Activated CD4-positive, alpha-beta T cell treated with anti-CD3 and anti-CD28 coated beads for 36 hours (primary cell): Measurements from ENCODE around the gene CLEC4G. TPM values are rescaled to one million over a fixed set of nuclear protein-coding genes. Genes with fewer than 3 reads are reported as not detected.
"Not testable (repeated sequence)": the region's sequence is repeated elsewhere in the genome, so short reads cannot be mapped to it uniquely, and the experiment has no call there.

Experiments
- ATAC-seq: fragments of 200-7000 bp; cut with Tn5 transposase; one replicate; pipeline ENCODE4 v1.10.0; 2021; ENCODE audit warnings: mild to moderate bottlenecking, moderate library complexity
- CTCF ChIA-PET: fragments of 350-600 bp; sonication (Branson Sonifier 250); formaldehyde crosslinking; loops from one replicate; lab custom pipeline; 2021; ENCODE audit warnings: antibody characterized with exemption; lab: Charles Lee
- POLR2A ChIA-PET: fragments of 350-600 bp; sonication (Branson Sonifier 250); formaldehyde crosslinking; loops from one replicate; lab custom pipeline; 2021; ENCODE audit warnings: antibody characterized with exemption, inconsistent platforms; lab: Charles Lee
- DNase-seq: peaks from one replicate; pipeline ENCODE4 v3.0.0-alpha.2; 2020
- H3K27ac Mint-ChIP-seq: one replicate; pipeline ENCODE4 v1.8.0; 2021; ENCODE audit warnings: mixed read lengths
- H3K27me3 Mint-ChIP-seq: one replicate; pipeline ENCODE4 v1.8.0; 2021; ENCODE audit warnings: mixed read lengths
- H3K36me3 Mint-ChIP-seq: one replicate; pipeline ENCODE4 v1.8.0; 2021; ENCODE audit warnings: low read depth, mixed read lengths
- H3K4me1 Mint-ChIP-seq: one replicate; pipeline ENCODE4 v1.8.0; 2021; ENCODE audit warnings: mixed read lengths
- H3K4me3 Mint-ChIP-seq: one replicate; pipeline ENCODE4 v1.8.0; 2021; ENCODE audit warnings: mild to moderate bottlenecking, moderate library complexity, mixed read lengths
- H3K9me3 Mint-ChIP-seq: one replicate; pipeline ENCODE4 v1.8.0; 2021; ENCODE audit warnings: low read depth, mixed read lengths
- intact Hi-C, 2 experiments: fragments of 100-400 bp; cut with DNase I in 1 of 2; cut with micrococcal nuclease in 1 of 2; formaldehyde crosslinking; loops; one replicate each; pipeline versions ENCODE4 v1.14.2 to v1.15.1; 2022 to 2024; cut with DNase I, micrococcal nuclease
- total RNA-seq, 2 experiments: library from RNA; stranded (reverse); gene quantifications; one replicate each; pipeline ENCODE4 v1.2.3, GENCODE V29; 2021

The CLEC4G gene
- total RNA-seq, 2 experiments from 2014 or later: not detected

DNA sequence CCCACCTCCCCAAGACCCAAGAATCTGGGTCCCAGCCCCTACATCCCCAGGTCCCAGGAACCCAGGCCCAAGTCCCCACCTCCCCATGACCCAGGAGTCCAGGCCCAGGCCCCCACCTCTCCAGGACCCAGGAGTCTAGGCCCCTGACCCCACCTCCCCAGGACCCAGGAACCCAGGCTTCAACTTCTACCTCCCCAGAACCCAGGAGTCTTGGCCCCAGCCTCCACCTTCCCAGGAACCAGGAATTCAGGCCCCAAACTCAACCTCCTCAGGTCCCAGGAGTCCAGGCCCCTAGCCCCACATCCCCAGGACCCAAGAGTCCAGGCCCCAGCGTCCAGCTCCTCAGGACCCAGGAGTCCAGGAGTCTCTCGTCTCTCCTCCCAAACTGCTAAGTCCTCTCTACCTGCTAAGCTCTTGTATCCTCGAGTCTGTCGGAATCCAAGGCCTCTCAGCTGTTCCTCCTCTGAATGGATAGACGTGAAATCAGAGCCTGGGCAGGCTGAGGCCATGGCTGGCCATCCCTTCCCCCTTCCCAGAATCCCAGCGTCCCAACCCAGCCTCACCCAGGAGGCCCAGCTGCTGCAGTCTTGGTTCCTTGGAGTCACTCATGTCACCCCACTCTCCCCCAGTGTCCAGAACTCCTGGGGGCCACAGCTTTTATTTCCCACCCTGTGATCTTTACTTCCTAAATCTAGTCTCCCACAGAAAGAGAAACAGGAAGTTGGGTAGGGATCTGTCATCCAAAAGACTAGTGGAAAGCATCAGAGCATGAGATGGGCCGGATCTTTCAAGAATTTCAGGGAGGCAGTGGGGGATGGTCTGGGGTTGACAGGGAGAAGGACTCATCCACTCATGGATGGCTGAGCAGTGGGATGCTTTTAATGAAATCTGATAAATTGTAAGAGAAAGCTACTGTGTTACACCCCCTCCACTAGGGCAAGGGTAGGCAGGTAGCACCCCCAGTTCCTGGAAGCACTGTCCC lies 15.3 kb upstream of the CLEC4G start, which contains the start of gene CD209:
CD209 (minus strand) TSS at position 632 of the 982 bp plus-strand sequence; CDS start at position 609, 23 bp downstream.
- Mint-ChIP-seq H3K27ac (no peak within 1 kb of the TSS), H3K27me3 (peaks cover 39% of the 10 kb centered on the region), H3K4me3 (no peak within 1 kb of the TSS), H3K4me1 (peaks cover 17% of the 10 kb centered on the region), H3K9me3 (peaks cover 16% of the 10 kb centered on the region), H3K36me3 (peaks cover 5% of the 10 kb centered on the region)
- ChIA-PET POLR2A (interaction anchor here (0.6 kb wide), 2 partner anchors 51 to 703 kb away, joined by 3 to 5 read pairs; no protein-coding TSS in a partner anchor), CTCF (interaction anchor here (0.9 to 1.5 kb wide), 3 partner anchors 8 to 66 kb away, joined by 3 to 6 read pairs (median 3); partner anchors contain the start of gene TRAPPC5)
- intact Hi-C loops: no loop called here
- ATAC-seq: no peak
- DNase-seq: no peak

DNA sequence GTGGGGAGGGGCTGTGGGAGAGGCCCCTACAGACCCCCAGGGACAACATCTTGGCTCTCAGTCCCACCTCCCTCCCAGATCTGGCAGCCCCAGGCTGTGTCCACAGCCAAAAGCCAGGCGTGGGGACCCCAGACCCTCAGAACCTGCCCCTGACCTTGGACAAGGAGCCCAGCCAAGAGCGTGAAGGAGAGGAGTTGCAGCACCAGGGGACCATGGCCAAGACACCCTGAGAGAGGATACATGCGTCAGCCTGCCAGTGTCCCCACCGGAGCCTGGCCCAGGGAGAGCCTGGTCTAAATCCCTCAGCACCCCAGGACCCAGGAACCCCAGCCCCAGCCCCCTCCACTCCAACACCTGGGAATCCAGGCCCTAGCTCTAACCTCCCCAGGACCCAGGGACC lies 14.4 kb upstream of the CLEC4G start:
- intact Hi-C loops, H3K27ac Mint-ChIP-seq, DNase-seq, POLR2A ChIA-PET, ATAC-seq, H3K4me3 Mint-ChIP-seq, H3K36me3 Mint-ChIP-seq, CTCF ChIA-PET: not testable (repeated sequence)
- H3K9me3 Mint-ChIP-seq: peaks cover 14% of the 10 kb centered on the region
- H3K27me3 Mint-ChIP-seq: peaks cover 43% of the 10 kb centered on the region
- peaks cover 13% of the 10 kb centered on the region for H3K4me1 Mint-ChIP-seq

- intact Hi-C loops: no loop called here
- ATAC-seq (no peak), DNase-seq (no peak)
- CTCF ChIA-PET: interaction anchor here (0.6 to 0.7 kb wide), 3 partner anchors 97 to 728 kb away, joined by 3 read pairs; no protein-coding TSS in a partner anchor
- Mint-ChIP-seq H3K27ac (no peak overlapping the region), H3K4me1 (peaks cover under 1% of the 10 kb centered on the region), H3K36me3 (peaks cover under 1% of the 10 kb centered on the region), H3K27me3 (peaks cover 45% of the 10 kb centered on the region), H3K4me3 (no peak overlapping the region), H3K9me3 (peaks cover 5% of the 10 kb centered on the region)
- POLR2A ChIA-PET: interaction anchor here (0.5 kb wide), 1 partner anchor 391 kb away, joined by 6 read pairs; no protein-coding TSS in a partner anchor
Measured at GRCh38 chr19:7744871-7745650, 13.2 kb upstream of the CLEC4G start.

- DNase-seq: no peak
- Mint-ChIP-seq H3K27ac (no peak overlapping the region), H3K27me3 (peaks cover 49% of the 10 kb centered on the region), H3K9me3 (peaks cover 4% of the 10 kb centered on the region), H3K4me3 (no peak overlapping the region), H3K4me1 (no peaks in the 10 kb centered on the region), H3K36me3 (no peaks in the 10 kb centered on the region)
- ChIA-PET POLR2A (interaction anchor here (0.5 kb wide), 1 partner anchor 391 kb away, joined by 6 read pairs; no protein-coding TSS in a partner anchor), CTCF (interaction anchor here (0.6 to 0.7 kb wide), 4 partner anchors 63 to 727 kb away, joined by 3 read pairs; no protein-coding TSS in a partner anchor)
- intact Hi-C loops: no loop called here
- no peak for ATAC-seq
Measured at GRCh38 chr19:7744199-7744786, 12.4 kb upstream of the CLEC4G start.

GRCh38 chr19:7743425-7743841 lies 11.5 kb upstream of the CLEC4G start:
- Mint-ChIP-seq H3K27ac (no peak overlapping the region), H3K4me3 (no peak overlapping the region), H3K36me3 (no peaks in the 10 kb centered on the region), H3K27me3 (peaks cover 48% of the 10 kb centered on the region), H3K9me3 (peaks cover 4% of the 10 kb centered on the region), H3K4me1 (no peaks in the 10 kb centered on the region)
- ChIA-PET CTCF (interaction anchor here (0.7 to 1.2 kb wide), 2 partner anchors 62 to 91 kb away, joined by 3 read pairs; no protein-coding TSS in a partner anchor), POLR2A (no interaction called here)
- ATAC-seq (no peak), DNase-seq (peak; percentile 43)
- intact Hi-C loops: no loop called here

DNA sequence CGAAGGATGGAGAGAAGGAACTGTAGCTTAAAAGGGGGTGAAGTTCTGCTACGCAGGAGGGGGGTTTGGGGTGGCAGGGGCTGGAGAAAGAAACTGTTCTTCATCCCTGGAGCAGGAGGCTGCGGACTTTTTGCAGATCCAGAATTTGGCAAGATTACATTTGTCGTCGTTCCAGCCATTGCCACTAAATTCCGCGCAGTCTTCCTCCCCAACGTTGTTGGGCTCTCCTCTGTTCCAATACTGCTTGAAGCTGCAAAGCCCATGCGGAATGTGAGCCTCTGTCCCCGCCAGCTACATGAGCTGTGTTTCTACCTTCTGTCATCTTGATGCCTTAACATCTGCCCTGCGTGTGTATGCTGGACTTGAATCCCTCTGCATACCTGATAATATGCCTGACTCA lies 11.1 kb upstream of the CLEC4G start:
- DNase-seq (no peak), ATAC-seq (no peak)
- Mint-ChIP-seq H3K27me3 (peaks cover 45% of the 10 kb centered on the region), H3K36me3 (no peaks in the 10 kb centered on the region), H3K9me3 (peaks cover 1% of the 10 kb centered on the region), H3K27ac (no peak overlapping the region), H3K4me3 (no peak overlapping the region), H3K4me1 (peaks cover 2% of the 10 kb centered on the region)
- intact Hi-C loops: no loop called here
- POLR2A ChIA-PET: no interaction called here
- CTCF ChIA-PET: interaction anchor here (1.2 kb wide), 1 partner anchor 90 kb away, joined by 3 read pairs; no protein-coding TSS in a partner anchor

DNA sequence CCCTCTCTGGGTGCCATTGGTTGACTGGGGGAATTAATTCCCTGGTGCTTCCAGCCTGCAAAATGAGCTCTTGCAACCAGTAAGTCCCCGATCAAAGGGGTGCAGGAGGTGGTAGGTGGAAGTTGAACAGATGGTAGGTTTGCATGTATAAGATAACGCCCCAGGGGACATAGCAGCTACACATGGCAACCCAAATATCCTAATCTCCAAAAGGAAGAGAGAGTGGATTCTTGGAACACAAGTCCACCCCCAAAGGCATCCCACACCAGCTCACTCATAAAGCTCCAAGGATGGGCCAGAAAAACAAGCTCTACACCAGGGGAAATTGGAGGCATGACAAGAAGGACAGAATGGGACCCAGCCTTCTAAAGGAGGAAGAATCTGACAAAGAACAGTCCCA lies 10.7 kb upstream of the CLEC4G start:
- DNase-seq: no peak
- ChIA-PET CTCF (interaction anchor here (0.5 to 1.2 kb wide), 2 partner anchors 19 to 90 kb away, joined by 3 read pairs; no protein-coding TSS in a partner anchor), POLR2A (no interaction called here)
- peaks cover 5% of the 10 kb centered on the region for H3K4me1 Mint-ChIP-seq
- H3K36me3 Mint-ChIP-seq: no peaks in the 10 kb centered on the region
- intact Hi-C loops: no loop called here
- no peak overlapping the region for H3K4me3 Mint-ChIP-seq
- H3K27me3 Mint-ChIP-seq: peaks cover 40% of the 10 kb centered on the region
- H3K27ac Mint-ChIP-seq: no peak overlapping the region
- no peak for ATAC-seq
- no peaks in the 10 kb centered on the region for H3K9me3 Mint-ChIP-seq

- intact Hi-C loops: no loop called here
- DNase-seq (no peak), ATAC-seq (no peak)
- CTCF ChIA-PET: no interaction called here
- H3K4me1 Mint-ChIP-seq: peaks cover 9% of the 10 kb centered on the region
- no peak overlapping the region for H3K27ac Mint-ChIP-seq
- H3K36me3 Mint-ChIP-seq: no peaks in the 10 kb centered on the region
- no peaks in the 10 kb centered on the region for H3K9me3 Mint-ChIP-seq
- POLR2A ChIA-PET: no interaction called here
- no peak overlapping the region for H3K4me3 Mint-ChIP-seq
- H3K27me3 Mint-ChIP-seq: peaks cover 40% of the 10 kb centered on the region
Measured at GRCh38 chr19:7740682-7741054, 8.8 kb upstream of the CLEC4G start.

GRCh38 chr19:7739801-7740681 lies 8.1 kb upstream of the CLEC4G start:
- Mint-ChIP-seq H3K36me3 (no peaks in the 10 kb centered on the region), H3K27ac (no peak overlapping the region), H3K4me3 (no peak overlapping the region), H3K27me3 (peaks cover 45% of the 10 kb centered on the region), H3K9me3 (no peaks in the 10 kb centered on the region), H3K4me1 (peaks cover 9% of the 10 kb centered on the region)
- ChIA-PET CTCF (interaction anchor here (0.7 to 1.6 kb wide), 5 partner anchors 8 to 182 kb away, joined by 3 to 6 read pairs (median 4); partner anchors contain the start of genes CD209, CLEC4M and TRAPPC5), POLR2A (no interaction called here)
- DNase-seq: no peak
- intact Hi-C loops: loop anchor here in 1 of 2 experiments (5.0 kb wide), 2 partner anchors 32 to 38 kb away; partner anchors contain the start of gene FCER2
- ATAC-seq: no peak
